HCT116 (cell line): ENCODE data around the gene RGS6. TPM values are rescaled to one million over a fixed set of nuclear protein-coding genes. Genes with fewer than 3 reads are reported as not detected.

Experiments
- ATAC-seq: fragments of 200-7000 bp; cut with Tn5 transposase; 2 replicates; pipeline ENCODE4 v1.9.1; 2020; ENCODE audit warnings: mild to moderate bottlenecking, moderate library complexity
- BruUV-seq: library from RNA; stranded (reverse); fragments of 400-500 nt; replicated peaks from 2 replicates; lab custom pipeline; 2021; lab: Mats Ljungman, UMichigan
- CTCF ChIA-PET: fragments of 300-600 bp; sonication (Branson Sonifier 250); formaldehyde crosslinking; loops from one replicate; lab custom pipeline; 2021; ENCODE audit warnings: antibody characterized with exemption; lab: Charles Lee
- POLR2A ChIA-PET: fragments of 300-600, 350-600 bp; sonication (Branson Sonifier 250); formaldehyde crosslinking; loops from one replicate; lab custom pipeline; 2021; ENCODE audit warnings: antibody characterized with exemption; lab: Charles Lee
- RAD21 ChIA-PET, 2 experiments: fragments of 300-600 bp; sonication (Branson Sonifier 250); formaldehyde crosslinking; loops; one replicate each; lab custom pipeline; 2023; ENCODE audit warnings: low total read pairs in 2 of 2; ENCODE audit not compliant: uncharacterized antibody in 2 of 2, unreplicated experiment in 2 of 2, low non-redundant PET in 1 of 2; lab: Charles Lee
- DNase-seq: peaks from one replicate; pipeline ENCODE4 v3.0.0-alpha.2; 2010; ENCODE audit warnings: low read depth, low spot score
- H2AFZ ChIP-seq: fragments of 200-600 bp; shearing (Covaris generic), sonication (generic); 2 replicates; pipeline ENCODE4 v1.6.1; 2017; ENCODE audit warnings: low read depth, mixed run types, mixed read lengths, antibody characterized with exemption, low read length; ENCODE audit not compliant: poor library complexity, severe bottlenecking
- H3K27ac ChIP-seq: 2 replicates; pipeline ENCODE4 v1.5.1; 2012; ENCODE audit warnings: low read depth, low read length
- H3K27me3 ChIP-seq: fragments of 200-600 bp; sonication (generic); 2 replicates; pipeline ENCODE4 v1.6.1; 2016; ENCODE audit warnings: mixed run types, low read length, mixed read lengths; ENCODE audit not compliant: insufficient read depth
- H3K36me3 ChIP-seq, 2 experiments: fragments of 200-500 bp in 1 of 2; fragments of 200-600 bp in 1 of 2; sonication (Bioruptor generic) in 1 of 2; sonication (generic) in 1 of 2; 2 replicates each; pipeline versions ENCODE4 v1.5.1 to v1.6.1; 2014 to 2016; ENCODE audit warnings: low read length in 2 of 2, inconsistent platforms in 1 of 2, mixed read lengths in 1 of 2, mixed run types in 1 of 2; ENCODE audit not compliant: insufficient read depth in 2 of 2, control insufficient read depth in 1 of 2
- H3K4me1 ChIP-seq, 2 experiments: fragments of 200-600 bp in 1 of 2; sonication (generic) in 1 of 2; 2 replicates each; pipeline versions ENCODE4 v1.5.1 to v1.6.1; 2012 to 2017; ENCODE audit warnings: low read length in 2 of 2, inconsistent platforms in 1 of 2, mild to moderate bottlenecking in 1 of 2, mixed read lengths in 1 of 2, mixed run types in 1 of 2, moderate library complexity in 1 of 2; ENCODE audit not compliant: insufficient read depth in 2 of 2, control insufficient read depth in 1 of 2
- H3K4me2 ChIP-seq: fragments of 200-600 bp; sonication (generic); 2 replicates; pipeline ENCODE4 v1.6.1; 2017; ENCODE audit warnings: mixed run types, low read length, mixed read lengths
- H3K4me3 ChIP-seq, 2 experiments: fragments of 200-600 bp in 1 of 2; sonication (generic) in 1 of 2; replicated peaks in 1 of 2; 2 replicates each; pipeline ENCODE4 v1.5.1; 2011 to 2016; ENCODE audit warnings: low read length in 2 of 2, control low read depth in 1 of 2, low read depth in 1 of 2, mild to moderate bottlenecking in 1 of 2, mixed read lengths in 1 of 2, mixed run types in 1 of 2
- H3K79me2 ChIP-seq: fragments of 200-600 bp; sonication (generic); 2 replicates; pipeline ENCODE4 v1.6.1; 2017; ENCODE audit warnings: mild to moderate bottlenecking, mixed run types, low read length, moderate library complexity, mixed read lengths; ENCODE audit not compliant: insufficient read depth
- H3K9ac ChIP-seq: fragments of 200-600 bp; sonication (generic); 2 replicates; pipeline ENCODE4 v1.6.1; 2016; ENCODE audit warnings: low read length, mixed read lengths
- H3K9me2 ChIP-seq: fragments of 200-600 bp; sonication (generic), shearing (Covaris generic); 2 replicates; pipeline ENCODE4 v1.6.1; 2017; ENCODE audit warnings: mixed run types, mild to moderate bottlenecking, moderate library complexity; ENCODE audit not compliant: insufficient read depth
- H3K9me3 ChIP-seq, 2 experiments: fragments of 200-500 bp in 1 of 2; fragments of 200-600 bp in 1 of 2; sonication (Bioruptor generic) in 1 of 2; sonication (generic) in 1 of 2; 2 replicates each; pipeline ENCODE4 v1.6.1; 2014 to 2017; ENCODE audit warnings: low read length in 2 of 2, mixed read lengths in 2 of 2, inconsistent platforms in 1 of 2, low read depth in 1 of 2, mild to moderate bottlenecking in 1 of 2, mixed run types in 1 of 2, moderate library complexity in 1 of 2; ENCODE audit not compliant: control insufficient read depth in 1 of 2, insufficient read depth in 1 of 2
- H4K20me1 ChIP-seq: fragments of 200-600 bp; sonication (generic), shearing (Covaris generic); 2 replicates; pipeline ENCODE4 v1.6.1; 2017; ENCODE audit warnings: mixed run types, mild to moderate bottlenecking, moderate library complexity; ENCODE audit not compliant: insufficient read depth
- CEBPB ChIP-seq: IDR thresholded peaks from 2 replicates; pipeline ENCODE4 v1.6.1; 2012; ENCODE audit warnings: low read depth
- EGR1 ChIP-seq: IDR thresholded peaks from 2 replicates; pipeline ENCODE4 v1.6.1; 2012; ENCODE audit warnings: low read depth
- EZH2 ChIP-seq: fragments of 200-600 bp; sonication (generic); IDR thresholded peaks from 2 replicates; pipeline ENCODE4 v1.6.1; 2017; ENCODE audit warnings: antibody characterized with exemption, mixed run types
- EZH2phosphoT487 ChIP-seq: fragments of 200-600 bp; IDR thresholded peaks from 2 replicates; pipeline ENCODE4 v1.6.1; 2018; ENCODE audit warnings: antibody characterized with exemption, borderline replicate concordance
- RAD21 ChIP-seq: IDR thresholded peaks from 2 replicates; pipeline ENCODE4 v1.6.1; 2012; ENCODE audit warnings: low read depth, mild to moderate bottlenecking
- SP1 ChIP-seq: IDR thresholded peaks from 2 replicates; pipeline ENCODE4 v1.6.1; 2012; ENCODE audit warnings: low read depth
- ZFX ChIP-seq: fragments of 450-650 bp; IDR thresholded peaks from 2 replicates; pipeline ENCODE4 v1.6.1; 2017
- ZNF274 ChIP-seq: fragments of 200-500 bp; sonication (Bioruptor generic); IDR thresholded peaks from 2 replicates; pipeline ENCODE4 v1.6.1; 2014; ENCODE audit warnings: mild to moderate bottlenecking, low read depth, low read length, inconsistent platforms
- intact Hi-C: fragments of 100-400 bp; cut with micrococcal nuclease; formaldehyde crosslinking; loops from 2 replicates; pipeline ENCODE4 v1.10.0; 2022
- total RNA-seq: library from RNA; stranded (reverse); gene quantifications from one replicate; pipeline ENCODE4 v1.2.1, GENCODE V29; 2021; ENCODE audit not compliant: unreplicated experiment
- TF ChIP-seq, protein P1 (sequence below): IDR thresholded peaks from 2 replicates; pipeline ENCODE4 v1.6.1; 2012; ENCODE audit warnings: low read depth

Gene RGS6
- total RNA-seq, 1 experiment from 2014 or later: 4.7 TPM

DNA sequence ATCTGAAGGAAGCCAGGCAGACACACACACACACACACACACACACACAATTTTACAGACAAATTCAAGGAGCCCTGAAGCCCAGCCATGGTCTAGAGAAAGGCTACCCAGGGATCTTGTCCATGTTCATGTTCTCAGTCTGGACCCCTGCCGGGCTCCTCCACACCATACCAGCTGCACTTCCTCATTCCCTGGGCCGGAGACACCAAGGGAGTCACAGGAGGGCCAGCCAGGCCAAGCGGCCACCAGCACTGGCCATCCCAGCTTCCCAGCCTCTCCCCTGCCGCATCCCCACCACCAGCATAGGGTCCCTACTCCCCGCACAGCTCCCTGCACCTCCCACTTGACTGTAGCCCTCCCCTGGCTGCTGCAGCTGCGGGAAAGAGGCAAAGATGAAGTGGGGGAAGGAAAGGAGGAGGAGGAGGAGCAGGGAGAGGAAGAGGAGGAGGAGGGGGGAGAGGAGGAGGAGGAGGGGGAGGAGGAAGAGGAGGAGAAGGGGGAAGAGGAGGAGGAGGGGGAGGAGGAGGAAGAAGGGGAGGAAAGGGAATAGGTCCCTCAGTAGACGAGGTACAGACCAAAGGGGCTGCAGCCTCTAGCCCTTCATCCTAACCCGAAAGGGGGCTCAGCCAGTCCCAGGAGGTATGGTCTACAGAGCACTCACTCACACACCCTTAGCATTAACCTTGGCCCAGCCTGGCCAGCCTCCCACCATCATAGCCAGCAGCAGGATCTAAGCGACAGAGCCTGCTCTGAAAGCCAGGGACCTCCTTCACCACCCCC lies 668.5 kb downstream of the RGS6 start:
- Histone ChIP-seq H3K4me2 (no peak overlapping the region), H3K9me3 (no peaks in the 10 kb centered on the region), H3K9ac (no peak overlapping the region), H3K4me1 (no peaks in the 10 kb centered on the region), H3K4me3 (no peak overlapping the region), H4K20me1 (no peaks in the 10 kb centered on the region), H2AFZ (no peak overlapping the region), H3K9me2 (no peaks in the 10 kb centered on the region; the same call in 1 of the 2 replicates), H3K27ac (no peak overlapping the region), H3K36me3 (no peaks in the 10 kb centered on the region), H3K27me3 (no peaks in the 10 kb centered on the region), H3K79me2 (no peaks in the 10 kb centered on the region)
- POLR2A ChIA-PET: interaction anchor here (0.6 kb wide), 1 partner anchor 99 kb away, joined by 3 read pairs; no protein-coding TSS in a partner anchor
- BruUV-seq: no TSS peak
- RAD21 ChIA-PET: no interaction called here
- ATAC-seq: no peak
- TF ChIP-seq ZFX: no peak
- TF ChIP-seq, protein P1, sequence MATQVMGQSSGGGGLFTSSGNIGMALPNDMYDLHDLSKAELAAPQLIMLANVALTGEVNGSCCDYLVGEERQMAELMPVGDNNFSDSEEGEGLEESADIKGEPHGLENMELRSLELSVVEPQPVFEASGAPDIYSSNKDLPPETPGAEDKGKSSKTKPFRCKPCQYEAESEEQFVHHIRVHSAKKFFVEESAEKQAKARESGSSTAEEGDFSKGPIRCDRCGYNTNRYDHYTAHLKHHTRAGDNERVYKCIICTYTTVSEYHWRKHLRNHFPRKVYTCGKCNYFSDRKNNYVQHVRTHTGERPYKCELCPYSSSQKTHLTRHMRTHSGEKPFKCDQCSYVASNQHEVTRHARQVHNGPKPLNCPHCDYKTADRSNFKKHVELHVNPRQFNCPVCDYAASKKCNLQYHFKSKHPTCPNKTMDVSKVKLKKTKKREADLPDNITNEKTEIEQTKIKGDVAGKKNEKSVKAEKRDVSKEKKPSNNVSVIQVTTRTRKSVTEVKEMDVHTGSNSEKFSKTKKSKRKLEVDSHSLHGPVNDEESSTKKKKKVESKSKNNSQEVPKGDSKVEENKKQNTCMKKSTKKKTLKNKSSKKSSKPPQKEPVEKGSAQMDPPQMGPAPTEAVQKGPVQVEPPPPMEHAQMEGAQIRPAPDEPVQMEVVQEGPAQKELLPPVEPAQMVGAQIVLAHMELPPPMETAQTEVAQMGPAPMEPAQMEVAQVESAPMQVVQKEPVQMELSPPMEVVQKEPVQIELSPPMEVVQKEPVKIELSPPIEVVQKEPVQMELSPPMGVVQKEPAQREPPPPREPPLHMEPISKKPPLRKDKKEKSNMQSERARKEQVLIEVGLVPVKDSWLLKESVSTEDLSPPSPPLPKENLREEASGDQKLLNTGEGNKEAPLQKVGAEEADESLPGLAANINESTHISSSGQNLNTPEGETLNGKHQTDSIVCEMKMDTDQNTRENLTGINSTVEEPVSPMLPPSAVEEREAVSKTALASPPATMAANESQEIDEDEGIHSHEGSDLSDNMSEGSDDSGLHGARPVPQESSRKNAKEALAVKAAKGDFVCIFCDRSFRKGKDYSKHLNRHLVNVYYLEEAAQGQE: no peak
- TF ChIP-seq RAD21: no peak
- TF ChIP-seq SP1: no peak
- no peak for TF ChIP-seq ZNF274
- no peak for TF ChIP-seq CEBPB
- no peak for TF ChIP-seq EGR1
- no peak for TF ChIP-seq EZH2
- no peak for TF ChIP-seq EZH2phosphoT487
- CTCF ChIA-PET: no interaction called here
- intact Hi-C loops: no loop called here
- DNase-seq: no peak
